Astrocyte (in vitro differentiated cells and primary cell): ENCODE results near the gene RBPJ. TPM values are rescaled to one million over a fixed set of nuclear protein-coding genes. Genes with fewer than 3 reads are reported as not detected.

Experiments
- DNase-seq: peaks from one replicate; pipeline ENCODE4 v3.0.0-alpha.2; 2010; ENCODE audit warnings: low read depth
- FAIRE-seq: peaks from 2 replicates; lab custom pipeline; 2011; peaks lifted over from hg19 to GRCh38; lab: Jason Lieb, UNC
- H2AFZ ChIP-seq: 2 replicates; pipeline ENCODE4 v1.6.0; 2012; ENCODE audit warnings: low read depth, low read length, inconsistent platforms
- H3K27ac ChIP-seq: 2 replicates; pipeline ENCODE4 v1.5.1; 2011; ENCODE audit warnings: low read depth, low read length, inconsistent platforms
- H3K27me3 ChIP-seq: 2 replicates; pipeline ENCODE4 v1.6.0; 2011; ENCODE audit warnings: low read length, inconsistent platforms; ENCODE audit not compliant: insufficient read depth
- H3K36me3 ChIP-seq: 2 replicates; pipeline ENCODE4 v1.5.1; 2011; ENCODE audit warnings: low read length, inconsistent platforms; ENCODE audit not compliant: insufficient read depth
- H3K4me1 ChIP-seq: 2 replicates; pipeline ENCODE4 v1.5.1; 2011; ENCODE audit warnings: low read length, inconsistent platforms; ENCODE audit not compliant: insufficient read depth
- H3K4me2 ChIP-seq: 2 replicates; pipeline ENCODE4 v1.6.0; 2012; ENCODE audit warnings: low read length, inconsistent platforms
- H3K4me3 ChIP-seq: 2 replicates; pipeline ENCODE4 v1.5.1; 2011; ENCODE audit warnings: low read depth, mild to moderate bottlenecking, low read length, inconsistent platforms; ENCODE audit not compliant: insufficient read depth
- H3K79me2 ChIP-seq: 2 replicates; pipeline ENCODE4 v1.6.0; 2012; ENCODE audit warnings: mild to moderate bottlenecking, low read length, inconsistent platforms; ENCODE audit not compliant: insufficient read depth
- H3K9ac ChIP-seq: 2 replicates; pipeline ENCODE4 v1.6.0; 2012; ENCODE audit warnings: mild to moderate bottlenecking, low read length, inconsistent platforms
- H3K9me3 ChIP-seq: 2 replicates; pipeline ENCODE4 v1.5.1; 2012; ENCODE audit warnings: low read depth, mild to moderate bottlenecking, low read length, inconsistent platforms; ENCODE audit not compliant: insufficient read depth
- H4K20me1 ChIP-seq: 2 replicates; pipeline ENCODE4 v1.6.0; 2012; ENCODE audit warnings: low read length, inconsistent platforms; ENCODE audit not compliant: insufficient read depth
- H3K27ac Mint-ChIP-seq: one replicate; pipeline ENCODE4 v1.8.0; 2021; ENCODE audit warnings: mild to moderate bottlenecking, mixed read lengths; ENCODE audit not compliant: unreplicated experiment
- H3K27me3 Mint-ChIP-seq: one replicate; pipeline ENCODE4 v1.8.0; 2021; ENCODE audit warnings: low read depth, mixed read lengths; ENCODE audit not compliant: unreplicated experiment
- H3K36me3 Mint-ChIP-seq: one replicate; pipeline ENCODE4 v1.8.0; 2021; ENCODE audit warnings: low read depth, mixed read lengths; ENCODE audit not compliant: unreplicated experiment
- H3K4me1 Mint-ChIP-seq: one replicate; pipeline ENCODE4 v1.8.0; 2021; ENCODE audit warnings: low read depth, mixed read lengths; ENCODE audit not compliant: unreplicated experiment
- H3K4me3 Mint-ChIP-seq: one replicate; pipeline ENCODE4 v1.8.0; 2021; ENCODE audit warnings: mild to moderate bottlenecking, moderate library complexity, mixed read lengths; ENCODE audit not compliant: unreplicated experiment
- H3K9me3 Mint-ChIP-seq: one replicate; pipeline ENCODE4 v1.8.0; 2021; ENCODE audit warnings: mild to moderate bottlenecking, mixed read lengths; ENCODE audit not compliant: unreplicated experiment
- CTCF ChIP-seq: IDR thresholded peaks from 2 replicates; pipeline ENCODE4 v1.5.1; 2011; ENCODE audit warnings: low read depth, mild to moderate bottlenecking, inconsistent platforms, low read length, moderate library complexity; ENCODE audit not compliant: insufficient read depth
- EZH2 ChIP-seq: IDR thresholded peaks from 2 replicates; pipeline ENCODE4 v1.6.1; 2012; ENCODE audit warnings: mild to moderate bottlenecking, low read length, inconsistent platforms; ENCODE audit not compliant: insufficient read depth
- total RNA-seq: library from RNA; stranded (reverse); gene quantifications from 2 replicates; pipeline ENCODE4 v1.2.1, GENCODE V29; 2021

Gene RBPJ
- total RNA-seq, 1 donor from 2014 or later = 96.3 TPM

- H2AFZ ChIP-seq = no peak overlapping the region
- FAIRE-seq (no peak), DNase-seq (peak; percentile 84)
- H3K4me3 ChIP-seq = no peak overlapping the region
- H3K36me3 Mint-ChIP-seq = peaks cover 2% of the 10 kb centered on the region
- no peaks in the 10 kb centered on the region for H3K36me3 ChIP-seq
- no peak overlapping the region for H3K4me3 Mint-ChIP-seq
- H3K27me3 ChIP-seq = peaks cover 7% of the 10 kb centered on the region
- no peak overlapping the region for H3K27ac Mint-ChIP-seq
- H3K4me2 ChIP-seq = no peak overlapping the region
- H3K79me2 ChIP-seq = no peaks in the 10 kb centered on the region
- peaks cover 9% of the 10 kb centered on the region for H3K27me3 Mint-ChIP-seq
- no peaks in the 10 kb centered on the region for H3K4me1 ChIP-seq
- H3K4me1 Mint-ChIP-seq = peaks cover 3% of the 10 kb centered on the region
- no peaks in the 10 kb centered on the region for H3K9me3 Mint-ChIP-seq
- H3K9ac ChIP-seq = no peak overlapping the region
- H4K20me1 ChIP-seq = no peaks in the 10 kb centered on the region
- H3K27ac ChIP-seq = no peak overlapping the region
- H3K9me3 ChIP-seq = no peaks in the 10 kb centered on the region
- TF ChIP-seq EZH2 (no peak), CTCF (no peak)
Measured at GRCh38 chr4:26484032-26484515, 163.3 kb downstream of the RBPJ start.

DNA sequence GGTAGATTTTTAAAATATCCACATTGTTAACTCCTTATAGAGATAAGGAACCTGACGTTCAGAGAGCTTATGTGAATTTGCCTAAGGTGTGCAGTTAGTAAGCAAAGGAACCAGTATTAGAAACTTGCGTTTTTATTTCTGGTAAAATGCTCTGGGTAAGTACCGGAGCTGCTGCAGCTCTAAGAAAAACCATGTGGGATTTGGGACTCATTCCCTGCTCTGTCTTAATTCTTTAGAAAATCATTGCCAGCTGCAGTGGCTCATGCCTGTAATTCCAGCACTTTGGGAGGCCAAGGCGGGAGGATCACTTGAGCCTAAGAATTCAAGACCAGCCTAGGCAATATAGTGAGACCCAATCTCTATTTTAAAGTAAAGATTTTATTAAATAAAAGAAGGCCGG lies 163.7 kb downstream of the RBPJ start:
- H3K4me3 ChIP-seq = no peak overlapping the region
- H2AFZ ChIP-seq = no peak overlapping the region
- Mint-ChIP-seq H3K27ac (no peak overlapping the region), H3K4me1 (peaks cover 3% of the 10 kb centered on the region), H3K36me3 (peaks cover 2% of the 10 kb centered on the region), H3K27me3 (peaks cover 12% of the 10 kb centered on the region), H3K4me3 (no peak overlapping the region), H3K9me3 (no peaks in the 10 kb centered on the region)
- H3K27me3 ChIP-seq = peaks cover 10% of the 10 kb centered on the region
- FAIRE-seq = no peak
- H3K4me2 ChIP-seq = no peak overlapping the region
- no peaks in the 10 kb centered on the region for H4K20me1 ChIP-seq
- no peak overlapping the region for H3K9ac ChIP-seq
- no peak overlapping the region for H3K27ac ChIP-seq
- TF ChIP-seq EZH2 (no peak), CTCF (no peak)
- H3K4me1 ChIP-seq = peaks cover 3% of the 10 kb centered on the region
- H3K79me2 ChIP-seq = no peaks in the 10 kb centered on the region
- no peak for DNase-seq
- H3K9me3 ChIP-seq = no peaks in the 10 kb centered on the region
- no peaks in the 10 kb centered on the region for H3K36me3 ChIP-seq

Other genes with a start within 250 kb of the RBPJ start
- gene CCKAR, start 169.5 kb downstream of the RBPJ start, total RNA-seq = not detected in 2 replicates